ENCODE measurements around the gene C19orf25.

DNA sequence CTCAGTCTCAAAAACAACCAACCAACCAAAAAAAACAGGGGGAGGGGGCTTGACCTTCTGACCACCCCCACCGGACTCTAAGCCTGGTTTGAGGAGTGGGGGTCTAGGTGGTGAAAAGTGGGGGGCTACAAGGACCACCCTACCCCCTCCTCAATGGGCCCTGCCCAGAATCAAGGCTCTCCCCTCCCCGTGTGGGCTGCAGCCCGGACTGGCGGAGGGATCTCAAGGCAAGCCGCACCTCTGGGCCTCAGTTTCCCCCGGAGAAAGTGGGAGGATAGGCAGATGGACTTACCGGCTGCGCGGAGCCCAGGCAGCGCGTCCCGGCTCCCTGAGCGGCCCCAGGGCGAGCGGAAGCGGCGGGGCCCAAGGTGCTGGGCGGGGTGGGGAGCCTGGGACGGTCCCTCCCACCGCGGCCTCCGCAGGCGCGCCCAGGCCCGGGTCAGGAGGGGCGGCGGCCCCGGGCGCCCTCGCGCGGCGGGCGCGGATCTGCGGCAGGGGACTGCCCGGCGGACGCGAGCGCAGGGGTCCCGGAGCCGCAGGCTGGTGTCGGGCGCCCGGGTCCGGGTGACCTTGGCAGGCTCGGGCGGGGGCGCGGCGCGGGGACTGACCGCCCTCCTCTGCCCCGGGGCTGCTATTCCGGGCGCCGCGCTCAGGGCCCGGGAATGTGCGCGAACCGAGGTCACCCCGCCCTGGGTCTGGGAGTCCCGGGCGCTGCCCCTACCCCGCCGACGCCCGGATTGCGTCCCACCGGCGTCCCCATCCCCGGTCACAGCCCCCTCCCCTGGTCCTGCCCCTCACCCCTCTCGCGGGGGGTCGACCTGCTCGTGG, 33.9 kb upstream of the C19orf25 start, which contains the start of gene ADAMTSL5:
- TF ChIP-seq POLR2A (IDR thresholded peaks at IDR 0.05): no peak
- TF ChIP-seq, protein P1, sequence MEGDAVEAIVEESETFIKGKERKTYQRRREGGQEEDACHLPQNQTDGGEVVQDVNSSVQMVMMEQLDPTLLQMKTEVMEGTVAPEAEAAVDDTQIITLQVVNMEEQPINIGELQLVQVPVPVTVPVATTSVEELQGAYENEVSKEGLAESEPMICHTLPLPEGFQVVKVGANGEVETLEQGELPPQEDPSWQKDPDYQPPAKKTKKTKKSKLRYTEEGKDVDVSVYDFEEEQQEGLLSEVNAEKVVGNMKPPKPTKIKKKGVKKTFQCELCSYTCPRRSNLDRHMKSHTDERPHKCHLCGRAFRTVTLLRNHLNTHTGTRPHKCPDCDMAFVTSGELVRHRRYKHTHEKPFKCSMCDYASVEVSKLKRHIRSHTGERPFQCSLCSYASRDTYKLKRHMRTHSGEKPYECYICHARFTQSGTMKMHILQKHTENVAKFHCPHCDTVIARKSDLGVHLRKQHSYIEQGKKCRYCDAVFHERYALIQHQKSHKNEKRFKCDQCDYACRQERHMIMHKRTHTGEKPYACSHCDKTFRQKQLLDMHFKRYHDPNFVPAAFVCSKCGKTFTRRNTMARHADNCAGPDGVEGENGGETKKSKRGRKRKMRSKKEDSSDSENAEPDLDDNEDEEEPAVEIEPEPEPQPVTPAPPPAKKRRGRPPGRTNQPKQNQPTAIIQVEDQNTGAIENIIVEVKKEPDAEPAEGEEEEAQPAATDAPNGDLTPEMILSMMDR (IDR thresholded peaks at IDR 0.05): peak in 1 of 4 experiments; percentile 45

All from prostate gland (tissue), 2 donors.